ENCODE data around the gene COL18A1. TPM values are rescaled to one million over a fixed set of nuclear protein-coding genes. Genes with fewer than 3 reads are reported as not detected.
"Not testable (repeated sequence)": the region's sequence is repeated elsewhere in the genome, so short reads cannot be mapped to it uniquely, and the experiment has no call there.

The COL18A1 gene
- total RNA-seq, 1 donor from 2014 or later: 59.0 TPM

DNA sequence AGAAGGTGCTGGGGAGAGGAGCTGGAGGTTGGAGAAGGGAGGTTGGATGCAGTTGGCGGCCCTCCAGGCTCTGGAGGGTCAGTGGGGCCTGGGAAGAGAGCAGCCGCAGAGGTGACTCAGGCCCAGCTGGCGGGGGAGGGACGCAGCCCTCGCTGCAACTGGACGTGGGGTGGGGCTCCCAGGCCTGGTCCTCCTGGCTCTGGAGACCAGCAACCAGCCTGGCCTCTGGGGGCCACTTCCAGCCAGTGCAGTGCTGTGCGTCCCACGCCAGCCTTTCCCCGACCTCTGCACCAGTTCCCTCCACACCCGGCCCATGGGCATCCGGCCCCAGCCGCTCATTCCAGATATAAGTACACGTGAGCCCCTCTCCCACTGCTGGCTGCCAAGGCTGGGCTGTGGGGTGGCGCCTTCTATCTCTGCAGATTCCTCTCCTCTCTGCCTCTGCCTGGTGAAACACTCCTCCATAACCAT is 38.0 kb upstream of the COL18A1 start:
- Histone ChIP-seq H3K4me1 (ENCODE audit: control insufficient read depth in 3 of 3, insufficient read depth in 3 of 3, low read length in 3 of 3) (peaks cover 27 to 39% (median 39%) of the 10 kb centered on the region in 3 donors), H3K9ac (ENCODE audit: low read depth in 1 of 3, low read length in 3 of 3) (no peak overlapping the region), H3K27ac (ENCODE audit: low read depth, low read length) (peak overlapping the region; percentile 68)

DNA sequence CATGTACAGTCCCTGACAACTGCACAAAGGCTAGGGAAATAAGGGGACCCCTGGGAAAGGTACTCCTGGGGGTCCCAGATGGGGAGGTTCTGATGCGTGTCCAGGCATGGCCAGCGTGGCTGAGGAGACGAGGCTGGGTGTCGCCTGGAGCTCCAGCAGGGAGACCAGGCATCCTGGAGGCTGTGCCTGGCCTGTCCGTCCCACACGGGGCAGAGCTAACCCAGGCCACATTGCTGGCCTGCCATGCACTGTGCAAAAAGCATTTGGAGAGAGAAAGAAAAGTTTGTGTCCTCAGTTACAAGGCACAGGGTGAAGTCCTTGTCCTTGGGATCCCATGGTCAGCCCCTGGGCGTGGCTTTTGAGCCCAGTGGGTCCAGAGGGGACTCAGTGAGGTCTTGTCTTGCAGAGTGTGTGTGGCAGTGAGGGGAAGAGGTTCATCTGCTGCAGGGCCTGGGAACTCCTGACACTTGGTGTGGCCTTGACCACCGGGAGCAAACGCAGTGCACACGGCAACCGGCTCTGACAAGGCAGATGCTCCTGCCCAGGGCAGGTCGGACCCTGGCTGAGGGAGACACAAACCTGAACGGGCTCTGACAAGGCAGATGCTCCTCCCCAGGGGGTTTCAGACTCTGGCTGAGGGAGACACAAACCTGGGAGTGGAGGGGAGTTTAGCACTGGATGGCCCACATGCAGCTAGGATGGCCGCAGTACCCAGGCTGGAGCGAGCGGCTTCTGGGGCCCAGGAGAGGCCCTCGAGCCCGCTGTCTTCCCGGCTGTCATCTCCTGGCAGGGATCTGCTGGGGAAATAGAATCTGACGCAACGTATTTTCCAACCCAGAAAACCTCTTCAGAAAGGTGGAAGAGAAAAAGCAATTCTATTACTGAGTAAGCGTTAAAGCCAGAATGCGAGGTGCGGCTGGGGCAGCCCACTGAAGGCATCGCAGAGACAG is 37.3 kb upstream of the COL18A1 start:
- Histone ChIP-seq H3K4me1 (ENCODE audit: control insufficient read depth in 3 of 3, insufficient read depth in 3 of 3, low read length in 3 of 3) (peaks cover 27 to 39% (median 39%) of the 10 kb centered on the region in 3 donors), H3K36me3 (ENCODE audit: control insufficient read depth in 3 of 3, insufficient read depth in 3 of 3, low read length in 3 of 3) (no peaks in the 10 kb centered on the region)

More for the DNA sequence above, 38.0 kb upstream of the COL18A1 start:
- Histone ChIP-seq H3K27me3 (ENCODE audit: control insufficient read depth in 3 of 3, insufficient read depth in 3 of 3, low read length in 3 of 3) (peaks cover 7 to 12% (median 8%) of the 10 kb centered on the region in 3 donors), H3K36me3 (ENCODE audit: control insufficient read depth in 3 of 3, insufficient read depth in 3 of 3, low read length in 3 of 3) (no peaks in the 10 kb centered on the region), H3K4me3 (ENCODE audit: low read length in 3 of 3) (no peak overlapping the region), H3K9me3 (ENCODE audit: control insufficient read depth in 3 of 3, low read length in 3 of 3) (no peaks in the 10 kb centered on the region)

DNA sequence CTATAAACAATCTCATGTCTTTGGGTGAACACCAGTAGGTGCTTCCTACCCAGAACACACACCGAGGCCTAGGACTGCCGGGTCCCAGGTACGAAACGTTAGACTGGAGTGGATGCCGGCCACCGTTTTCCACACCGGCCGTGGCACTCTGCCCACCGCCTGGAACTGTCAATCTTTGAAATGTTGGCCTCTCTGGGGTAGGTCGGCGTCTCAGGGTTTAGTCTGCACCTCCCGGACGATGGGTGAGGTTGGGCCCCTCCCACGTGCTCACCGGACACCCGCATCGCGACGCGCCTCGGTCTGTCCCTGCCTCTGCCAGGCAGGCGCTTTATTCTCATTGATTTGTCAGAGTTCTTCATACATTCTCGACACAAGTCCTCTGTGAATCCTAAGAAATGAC is 35.9 kb upstream of the COL18A1 start:
- H3K9ac ChIP-seq (ENCODE audit: low read depth in 1 of 3, low read length in 3 of 3); H3K27ac ChIP-seq (ENCODE audit: low read depth, low read length); H3K4me3 ChIP-seq (ENCODE audit: low read length in 3 of 3); H3K36me3 ChIP-seq (ENCODE audit: control insufficient read depth in 3 of 3, insufficient read depth in 3 of 3, low read length in 3 of 3); H3K9me3 ChIP-seq (ENCODE audit: control insufficient read depth in 3 of 3, low read length in 3 of 3): not testable (repeated sequence)
- peaks cover 22 to 34% (median 32%) of the 10 kb centered on the region in 3 donors for H3K4me1 ChIP-seq (ENCODE audit: control insufficient read depth in 3 of 3, insufficient read depth in 3 of 3, low read length in 3 of 3)
- peaks cover 9 to 13% (median 9%) of the 10 kb centered on the region in 3 donors for H3K27me3 ChIP-seq (ENCODE audit: control insufficient read depth in 3 of 3, insufficient read depth in 3 of 3, low read length in 3 of 3)

More for the DNA sequence above, 37.3 kb upstream of the COL18A1 start:
- Histone ChIP-seq H3K9ac (ENCODE audit: low read depth in 1 of 3, low read length in 3 of 3) (no peak overlapping the region), H3K9me3 (ENCODE audit: control insufficient read depth in 3 of 3, low read length in 3 of 3) (no peaks in the 10 kb centered on the region), H3K27me3 (ENCODE audit: control insufficient read depth in 3 of 3, insufficient read depth in 3 of 3, low read length in 3 of 3) (peaks cover 7 to 12% (median 9%) of the 10 kb centered on the region in 3 donors), H3K4me3 (ENCODE audit: low read length in 3 of 3) (no peak overlapping the region), H3K27ac (ENCODE audit: low read depth, low read length) (peak overlapping the region; percentile 68)

DNA sequence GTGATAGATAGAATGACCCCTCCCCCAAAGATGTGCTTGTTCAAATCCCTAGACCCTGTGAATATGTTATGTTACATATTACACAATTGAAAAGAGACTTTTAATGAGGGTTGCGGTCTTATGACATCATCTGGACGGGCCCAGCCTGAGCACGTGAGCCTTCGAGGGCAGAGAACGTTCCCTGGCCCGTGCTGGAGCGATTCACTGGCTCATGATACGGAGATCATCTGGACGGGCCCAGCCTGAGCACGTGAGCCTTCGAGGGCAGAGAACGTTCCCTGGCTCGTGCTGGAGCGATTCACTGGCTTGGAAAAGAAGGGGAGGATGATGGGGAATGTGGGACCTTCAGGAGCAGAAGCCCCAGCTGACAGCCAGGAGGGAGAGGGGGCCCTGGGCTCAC is 34.4 kb upstream of the COL18A1 start:
- peaks cover 6 to 9% (median 9%) of the 10 kb centered on the region in 3 donors for H3K27me3 ChIP-seq (ENCODE audit: control insufficient read depth in 3 of 3, insufficient read depth in 3 of 3, low read length in 3 of 3)

DNA sequence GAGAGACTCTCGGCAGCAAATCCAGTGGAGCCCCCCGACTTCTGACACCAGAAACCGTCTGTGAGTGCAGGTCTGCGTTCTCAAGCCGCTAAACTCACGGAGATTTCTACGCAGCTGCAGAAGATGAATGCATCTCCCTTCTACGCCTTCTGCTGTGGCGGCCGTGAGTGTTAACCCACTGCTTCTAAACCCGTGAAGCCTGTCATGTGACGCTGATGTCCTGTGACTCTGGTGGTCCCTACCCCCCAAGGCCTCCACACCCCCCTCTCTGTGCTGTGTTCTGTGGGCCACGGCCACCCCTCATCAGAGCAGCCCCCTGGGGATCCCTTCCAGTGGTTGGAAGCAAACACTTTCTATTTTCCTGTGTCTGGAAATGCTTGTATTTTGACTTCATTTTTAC is 33.9 kb upstream of the COL18A1 start:
- H3K27me3 ChIP-seq (ENCODE audit: control insufficient read depth in 3 of 3, insufficient read depth in 3 of 3, low read length in 3 of 3): peaks cover 6 to 9% (median 9%) of the 10 kb centered on the region in 3 donors
- H3K27ac ChIP-seq (ENCODE audit: low read depth, low read length): no peak overlapping the region
- H3K36me3 ChIP-seq (ENCODE audit: control insufficient read depth in 3 of 3, insufficient read depth in 3 of 3, low read length in 3 of 3): no peaks in the 10 kb centered on the region
- H3K4me3 ChIP-seq (ENCODE audit: low read length in 3 of 3): no peak overlapping the region
- no peak overlapping the region for H3K9ac ChIP-seq (ENCODE audit: low read depth in 1 of 3, low read length in 3 of 3)
- H3K9me3 ChIP-seq (ENCODE audit: control insufficient read depth in 3 of 3, low read length in 3 of 3): no peaks in the 10 kb centered on the region
- H3K4me1 ChIP-seq (ENCODE audit: control insufficient read depth in 3 of 3, insufficient read depth in 3 of 3, low read length in 3 of 3): peaks cover 8 to 20% (median 19%) of the 10 kb centered on the region in 3 donors

More for the DNA sequence above, 34.4 kb upstream of the COL18A1 start:
- H3K4me3 ChIP-seq (ENCODE audit: low read length in 3 of 3): no peak overlapping the region
- no peak overlapping the region for H3K27ac ChIP-seq (ENCODE audit: low read depth, low read length)
- H3K9ac ChIP-seq (ENCODE audit: low read depth in 1 of 3, low read length in 3 of 3): no peak overlapping the region
- no peaks in the 10 kb centered on the region for H3K36me3 ChIP-seq (ENCODE audit: control insufficient read depth in 3 of 3, insufficient read depth in 3 of 3, low read length in 3 of 3)
- H3K9me3 ChIP-seq (ENCODE audit: control insufficient read depth in 3 of 3, low read length in 3 of 3): no peaks in the 10 kb centered on the region
- peaks cover 10 to 22% (median 21%) of the 10 kb centered on the region in 3 donors for H3K4me1 ChIP-seq (ENCODE audit: control insufficient read depth in 3 of 3, insufficient read depth in 3 of 3, low read length in 3 of 3)

DNA sequence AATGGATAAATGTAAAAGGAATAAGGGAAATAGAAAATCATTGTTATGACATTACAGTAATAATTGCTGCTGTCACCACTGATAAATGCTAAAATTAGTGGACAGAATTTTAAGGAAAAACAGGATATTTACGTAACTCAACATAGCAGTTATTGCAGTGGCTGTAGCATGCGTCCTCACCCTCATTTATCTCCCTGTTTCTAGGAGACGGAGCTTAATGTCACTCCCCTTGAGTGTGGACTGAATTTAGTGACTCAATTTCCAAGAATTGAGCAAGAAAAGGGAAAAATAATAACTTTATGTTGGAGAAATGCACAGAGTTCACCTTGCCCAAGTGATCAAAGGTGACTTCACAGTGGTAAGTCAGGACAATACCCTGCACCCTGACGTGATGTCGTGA is 33.3 kb upstream of the COL18A1 start:
- Histone ChIP-seq H3K9me3 (ENCODE audit: control insufficient read depth in 3 of 3, low read length in 3 of 3) (no peaks in the 10 kb centered on the region), H3K4me1 (ENCODE audit: control insufficient read depth in 3 of 3, insufficient read depth in 3 of 3, low read length in 3 of 3) (peaks cover 8 to 15% (median 15%) of the 10 kb centered on the region in 3 donors), H3K36me3 (ENCODE audit: control insufficient read depth in 3 of 3, insufficient read depth in 3 of 3, low read length in 3 of 3) (no peaks in the 10 kb centered on the region), H3K27me3 (ENCODE audit: control insufficient read depth in 3 of 3, insufficient read depth in 3 of 3, low read length in 3 of 3) (peaks cover 5 to 9% (median 6%) of the 10 kb centered on the region in 3 donors), H3K9ac (ENCODE audit: low read depth in 1 of 3, low read length in 3 of 3) (no peak overlapping the region), H3K4me3 (ENCODE audit: low read length in 3 of 3) (no peak overlapping the region), H3K27ac (ENCODE audit: low read depth, low read length) (no peak overlapping the region)

DNA sequence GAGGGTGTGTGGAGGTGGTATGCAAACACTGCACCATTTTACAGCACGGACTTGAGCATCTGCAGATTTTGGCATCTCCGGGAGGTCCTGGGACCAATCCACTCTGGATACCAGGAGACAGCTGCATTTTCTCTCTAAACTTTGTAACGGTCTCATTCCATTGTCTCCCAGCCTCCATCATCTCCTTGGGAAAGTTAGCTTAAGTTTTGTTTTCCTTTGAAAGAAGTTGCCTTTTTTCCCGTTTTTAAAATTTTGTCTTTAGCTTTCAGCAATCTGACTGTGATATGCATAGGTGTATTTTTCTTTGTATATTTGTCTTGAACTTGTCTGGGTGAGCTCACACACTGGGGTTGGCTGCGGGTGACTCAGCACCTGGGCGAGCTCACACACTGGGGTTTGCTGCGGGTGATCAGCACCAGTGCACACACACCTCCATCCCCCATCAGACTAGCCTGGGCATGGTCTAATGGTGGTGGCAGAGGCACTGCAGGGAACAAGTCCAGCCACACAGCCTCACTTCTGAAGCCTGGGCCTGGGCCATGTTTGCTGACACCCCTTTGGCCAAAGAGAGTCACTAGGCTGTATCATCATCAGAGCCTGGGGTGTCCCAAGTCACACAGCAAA is 32.1 kb upstream of the COL18A1 start:
- Histone ChIP-seq H3K27ac (ENCODE audit: low read depth, low read length) (no peak overlapping the region), H3K27me3 (ENCODE audit: control insufficient read depth in 3 of 3, insufficient read depth in 3 of 3, low read length in 3 of 3) (peaks cover 4 to 9% (median 6%) of the 10 kb centered on the region in 3 donors), H3K4me1 (ENCODE audit: control insufficient read depth in 3 of 3, insufficient read depth in 3 of 3, low read length in 3 of 3) (peaks cover 0 to 4% (median 3%) of the 10 kb centered on the region in 3 donors), H3K36me3 (ENCODE audit: control insufficient read depth in 3 of 3, insufficient read depth in 3 of 3, low read length in 3 of 3) (no peaks in the 10 kb centered on the region), H3K9me3 (ENCODE audit: control insufficient read depth in 3 of 3, low read length in 3 of 3) (no peaks in the 10 kb centered on the region), H3K4me3 (ENCODE audit: low read length in 3 of 3) (no peak overlapping the region), H3K9ac (ENCODE audit: low read depth in 1 of 3, low read length in 3 of 3) (no peak overlapping the region)

DNA sequence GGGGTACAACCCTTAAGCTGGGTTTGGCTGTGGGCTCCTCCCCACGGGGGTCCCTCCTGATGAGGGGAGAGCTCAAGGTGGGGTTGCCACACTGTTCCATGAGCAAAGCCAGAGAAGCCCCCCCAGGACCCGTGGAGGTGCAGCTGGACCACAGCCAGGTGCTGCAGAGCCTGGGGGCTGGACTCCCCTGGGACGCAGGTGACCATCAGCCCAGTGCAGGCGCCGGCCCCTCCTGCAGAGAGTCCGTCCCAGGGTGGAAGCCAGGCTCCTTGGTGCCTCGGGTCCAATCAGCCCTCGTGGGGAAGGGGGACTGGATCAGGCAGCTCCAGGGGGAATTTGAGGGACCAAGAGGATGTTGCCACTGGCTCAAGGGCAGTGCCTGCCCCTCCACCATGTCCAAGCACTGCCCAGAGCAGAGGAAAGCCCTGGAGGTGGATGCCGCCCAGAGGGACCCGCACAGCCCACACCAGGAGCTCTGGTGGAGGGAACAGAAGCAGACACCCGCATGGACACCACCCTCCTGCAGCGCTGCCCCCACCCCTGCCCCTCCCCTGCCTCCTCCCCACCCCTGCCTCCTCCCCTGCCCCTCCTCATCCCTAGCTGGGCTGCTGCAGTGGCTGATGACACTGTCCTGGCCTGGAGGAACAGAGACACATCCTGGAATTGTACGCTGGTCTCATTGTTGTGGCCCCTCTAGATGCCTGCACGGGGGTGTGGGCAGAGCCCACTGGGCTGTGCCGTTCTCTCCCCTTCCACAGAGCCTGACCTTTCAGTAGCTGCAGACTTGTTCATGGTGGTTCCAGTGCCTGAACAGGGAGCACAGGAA is 30.8 kb upstream of the COL18A1 start:
- Histone ChIP-seq H3K4me3 (ENCODE audit: low read length in 3 of 3) (no peak overlapping the region), H3K4me1 (ENCODE audit: control insufficient read depth in 3 of 3, insufficient read depth in 3 of 3, low read length in 3 of 3) (no peaks in the 10 kb centered on the region), H3K9me3 (ENCODE audit: control insufficient read depth in 3 of 3, low read length in 3 of 3) (no peaks in the 10 kb centered on the region), H3K27ac (ENCODE audit: low read depth, low read length) (no peak overlapping the region), H3K36me3 (ENCODE audit: control insufficient read depth in 3 of 3, insufficient read depth in 3 of 3, low read length in 3 of 3) (no peaks in the 10 kb centered on the region), H3K9ac (ENCODE audit: low read depth in 1 of 3, low read length in 3 of 3) (no peak overlapping the region), H3K27me3 (ENCODE audit: control insufficient read depth in 3 of 3, insufficient read depth in 3 of 3, low read length in 3 of 3) (peaks cover 4 to 6% (median 4%) of the 10 kb centered on the region in 3 donors)

DNA sequence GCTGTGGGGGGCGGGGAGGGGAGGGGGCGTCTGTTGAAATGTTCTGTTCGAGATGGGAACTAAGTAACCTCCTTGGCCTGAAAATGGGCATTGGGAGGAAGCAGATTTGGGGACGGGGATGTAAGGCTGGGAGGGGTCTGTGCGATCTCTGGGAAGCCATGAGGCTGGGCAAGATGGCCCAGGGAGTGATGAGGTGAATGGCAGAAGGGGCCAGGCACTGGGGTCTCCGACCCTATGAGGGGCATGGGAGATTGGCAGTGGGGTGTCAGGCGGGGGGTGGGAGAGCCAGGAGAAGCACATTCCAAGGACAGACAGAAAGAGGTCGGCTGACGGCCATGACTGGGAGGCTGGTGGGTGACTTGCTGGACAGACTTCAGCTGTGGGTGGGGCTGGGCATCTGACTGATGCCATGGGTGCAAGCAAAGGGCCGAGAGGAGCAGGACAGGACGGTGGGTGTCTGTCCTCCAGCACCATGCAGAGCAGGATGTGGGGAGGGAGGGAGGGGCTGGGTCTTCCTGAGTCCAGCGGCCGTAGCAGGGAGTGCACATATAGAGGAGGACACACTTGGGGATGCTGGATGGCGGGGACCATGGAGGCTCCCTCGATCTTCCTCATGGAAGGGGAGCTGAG is 30.0 kb upstream of the COL18A1 start:
- no peaks in the 10 kb centered on the region for H3K9me3 ChIP-seq (ENCODE audit: control insufficient read depth in 3 of 3, low read length in 3 of 3)

More for the DNA sequence above, 30.0 kb upstream of the COL18A1 start:
- H3K4me3 ChIP-seq (ENCODE audit: low read length in 3 of 3): no peak overlapping the region
- H3K9ac ChIP-seq (ENCODE audit: low read depth in 1 of 3, low read length in 3 of 3): no peak overlapping the region
- no peak overlapping the region for H3K27ac ChIP-seq (ENCODE audit: low read depth, low read length)
- H3K36me3 ChIP-seq (ENCODE audit: control insufficient read depth in 3 of 3, insufficient read depth in 3 of 3, low read length in 3 of 3): no peaks in the 10 kb centered on the region
- H3K4me1 ChIP-seq (ENCODE audit: control insufficient read depth in 3 of 3, insufficient read depth in 3 of 3, low read length in 3 of 3): no peaks in the 10 kb centered on the region
- H3K27me3 ChIP-seq (ENCODE audit: control insufficient read depth in 3 of 3, insufficient read depth in 3 of 3, low read length in 3 of 3): peaks cover 6 to 7% (median 6%) of the 10 kb centered on the region in 3 donors
